Activated CD4-positive, alpha-beta T cell treated with anti-CD3 and anti-CD28 coated beads for 36 hours (primary cell): ENCODE data around the gene SASH1. TPM values are rescaled to one million over a fixed set of nuclear protein-coding genes. Genes with fewer than 3 reads are reported as not detected.
"Not testable (repeated sequence)": the region's sequence is repeated elsewhere in the genome, so short reads cannot be mapped to it uniquely, and the experiment has no call there.

Experiments used
- ATAC-seq: fragments of 200-7000 bp; cut with Tn5 transposase; one replicate; pipeline ENCODE4 v1.10.0; 2021; ENCODE audit warnings: mild to moderate bottlenecking, moderate library complexity
- CTCF ChIA-PET: fragments of 350-600 bp; sonication (Branson Sonifier 250); formaldehyde crosslinking; loops from one replicate; lab custom pipeline; 2021; ENCODE audit warnings: antibody characterized with exemption; lab: Charles Lee
- POLR2A ChIA-PET: fragments of 350-600 bp; sonication (Branson Sonifier 250); formaldehyde crosslinking; loops from one replicate; lab custom pipeline; 2021; ENCODE audit warnings: antibody characterized with exemption, inconsistent platforms; lab: Charles Lee
- DNase-seq: peaks from one replicate; pipeline ENCODE4 v3.0.0-alpha.2; 2020
- H3K27ac Mint-ChIP-seq: one replicate; pipeline ENCODE4 v1.8.0; 2021; ENCODE audit warnings: mixed read lengths
- H3K27me3 Mint-ChIP-seq: one replicate; pipeline ENCODE4 v1.8.0; 2021; ENCODE audit warnings: mixed read lengths
- H3K36me3 Mint-ChIP-seq: one replicate; pipeline ENCODE4 v1.8.0; 2021; ENCODE audit warnings: low read depth, mixed read lengths
- H3K4me1 Mint-ChIP-seq: one replicate; pipeline ENCODE4 v1.8.0; 2021; ENCODE audit warnings: mixed read lengths
- H3K4me3 Mint-ChIP-seq: one replicate; pipeline ENCODE4 v1.8.0; 2021; ENCODE audit warnings: mild to moderate bottlenecking, moderate library complexity, mixed read lengths
- H3K9me3 Mint-ChIP-seq: one replicate; pipeline ENCODE4 v1.8.0; 2021; ENCODE audit warnings: low read depth, mixed read lengths
- intact Hi-C, 2 experiments: fragments of 100-400 bp; cut with DNase I in 1 of 2; cut with micrococcal nuclease in 1 of 2; formaldehyde crosslinking; loops; one replicate each; pipeline versions ENCODE4 v1.14.2 to v1.15.1; 2022 to 2024; cut with DNase I, micrococcal nuclease
- total RNA-seq, 2 experiments: library from RNA; stranded (reverse); gene quantifications; one replicate each; pipeline ENCODE4 v1.2.3, GENCODE V29; 2021

Gene SASH1
- total RNA-seq, 2 experiments from 2014 or later = 0.26 to 0.46 TPM

DNA sequence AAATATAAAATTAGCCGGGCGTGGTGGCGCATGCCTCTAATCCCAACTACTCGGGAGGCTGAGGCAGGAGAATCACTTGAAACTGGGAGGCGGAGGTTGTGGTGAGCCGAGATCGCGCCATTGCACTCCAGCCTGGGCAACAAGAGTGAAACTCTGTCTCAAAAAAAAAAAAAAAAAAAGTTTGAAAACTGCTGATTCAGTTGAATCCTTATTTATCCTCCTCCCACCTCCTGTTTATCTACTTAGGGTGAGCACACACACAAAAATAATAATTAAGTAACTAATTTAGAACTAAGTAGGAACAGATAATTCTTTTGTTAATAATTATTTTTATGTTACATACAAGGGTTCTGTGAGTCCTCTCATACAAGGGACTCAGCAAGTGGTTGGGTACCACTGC lies 49.5 kb downstream of the SASH1 start:
- ATAC-seq, H3K36me3 Mint-ChIP-seq, DNase-seq, intact Hi-C loops, CTCF ChIA-PET, H3K27ac Mint-ChIP-seq, H3K27me3 Mint-ChIP-seq, H3K9me3 Mint-ChIP-seq, H3K4me1 Mint-ChIP-seq, POLR2A ChIA-PET, H3K4me3 Mint-ChIP-seq: not testable (repeated sequence)

DNA sequence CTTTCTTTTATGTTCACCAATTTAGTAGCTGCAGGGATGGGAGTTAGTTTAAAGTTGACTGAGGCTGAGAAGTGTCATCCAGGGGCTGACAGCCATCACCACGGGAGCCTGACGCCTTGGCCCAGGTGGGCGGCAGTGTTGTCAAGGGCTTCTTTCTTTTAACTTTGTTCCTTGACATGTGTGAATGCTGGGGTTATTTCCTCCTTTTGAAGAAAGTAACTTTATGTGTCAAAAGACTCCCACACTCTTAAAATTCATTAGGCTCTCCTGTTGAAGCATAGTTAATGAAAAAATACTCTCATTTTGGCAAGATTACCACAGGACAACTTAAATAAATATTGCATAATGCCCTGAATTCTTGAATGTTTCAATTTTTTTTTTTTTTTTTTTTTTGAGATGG lies 50.0 kb downstream of the SASH1 start:
- intact Hi-C loops = no loop called here
- no peak for ATAC-seq
- no peak overlapping the region for H3K4me3 Mint-ChIP-seq
- H3K27me3 Mint-ChIP-seq = peaks cover 8% of the 10 kb centered on the region
- H3K9me3 Mint-ChIP-seq = no peaks in the 10 kb centered on the region
- no peak for DNase-seq
- ChIA-PET CTCF (interaction anchor here (0.8 kb wide), 1 partner anchor 83 kb away, joined by 4 read pairs; no protein-coding TSS in a partner anchor), POLR2A (no interaction called here)
- no peak overlapping the region for H3K27ac Mint-ChIP-seq
- no peaks in the 10 kb centered on the region for H3K36me3 Mint-ChIP-seq
- H3K4me1 Mint-ChIP-seq = no peaks in the 10 kb centered on the region

DNA sequence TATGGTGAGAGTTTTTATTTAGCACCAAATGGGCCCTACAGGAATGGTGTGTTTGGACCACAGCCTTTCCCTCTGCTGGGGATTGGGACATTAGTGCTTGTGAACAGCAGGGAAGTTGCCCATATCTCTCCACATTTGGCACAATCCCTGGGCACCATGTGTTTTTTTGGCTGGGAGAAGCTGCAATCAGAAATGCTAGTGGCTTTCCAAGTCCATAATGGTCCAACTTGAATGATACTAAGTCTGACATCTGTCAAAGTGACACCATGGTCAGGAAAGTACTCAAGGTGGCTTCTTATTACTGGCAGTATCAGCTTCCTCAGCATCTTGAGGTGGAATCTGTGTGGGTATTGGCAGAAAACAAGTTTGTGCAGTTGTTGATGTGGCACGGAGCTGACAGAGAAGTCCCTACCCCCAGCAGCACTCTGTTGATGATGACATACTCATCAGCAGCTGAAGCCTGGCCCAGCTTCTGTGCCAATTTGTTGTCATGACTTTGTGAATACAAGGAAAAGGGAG lies 53.0 kb downstream of the SASH1 start:
- intact Hi-C loops = no loop called here
- Mint-ChIP-seq H3K36me3 (no peaks in the 10 kb centered on the region), H3K9me3 (no peaks in the 10 kb centered on the region), H3K4me1 (no peaks in the 10 kb centered on the region), H3K4me3 (no peak overlapping the region), H3K27ac (no peak overlapping the region), H3K27me3 (peaks cover 4% of the 10 kb centered on the region)
- ATAC-seq (no peak), DNase-seq (no peak)
- CTCF ChIA-PET = interaction anchor here (1.5 kb wide), 1 partner anchor 10 kb away, joined by 4 read pairs; no protein-coding TSS in a partner anchor
- POLR2A ChIA-PET = no interaction called here

DNA sequence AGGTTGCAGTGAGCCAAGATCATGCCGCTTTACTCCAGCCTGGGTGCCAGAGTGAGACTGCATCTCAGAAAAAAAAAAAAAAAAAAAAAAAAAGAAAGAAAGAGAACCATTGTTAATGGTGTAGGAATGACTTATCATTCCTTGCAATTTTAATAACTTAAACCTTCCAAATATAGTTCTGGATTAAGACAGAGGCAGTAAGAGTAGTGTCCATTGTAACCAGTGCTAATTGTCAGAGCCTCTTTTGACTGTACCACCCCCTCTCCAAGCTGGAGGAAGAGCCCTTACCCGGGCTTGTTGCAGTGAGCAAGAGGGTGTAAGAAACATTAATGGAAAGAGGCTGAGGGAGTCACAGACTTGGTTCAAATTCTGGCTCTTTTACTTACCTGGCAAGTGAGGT lies 53.8 kb downstream of the SASH1 start:
- no peaks in the 10 kb centered on the region for H3K36me3 Mint-ChIP-seq
- H3K4me3 Mint-ChIP-seq = no peak overlapping the region
- H3K27ac Mint-ChIP-seq = no peak overlapping the region
- no peaks in the 10 kb centered on the region for H3K9me3 Mint-ChIP-seq
- no peak for ATAC-seq
- intact Hi-C loops = no loop called here
- CTCF ChIA-PET = interaction anchor here (0.5 to 1.5 kb wide), 2 partner anchors 11 to 1009 kb away, joined by 4 read pairs; no protein-coding TSS in a partner anchor
- peaks cover 4% of the 10 kb centered on the region for H3K27me3 Mint-ChIP-seq
- POLR2A ChIA-PET = no interaction called here
- no peaks in the 10 kb centered on the region for H3K4me1 Mint-ChIP-seq
- DNase-seq = no peak

DNA sequence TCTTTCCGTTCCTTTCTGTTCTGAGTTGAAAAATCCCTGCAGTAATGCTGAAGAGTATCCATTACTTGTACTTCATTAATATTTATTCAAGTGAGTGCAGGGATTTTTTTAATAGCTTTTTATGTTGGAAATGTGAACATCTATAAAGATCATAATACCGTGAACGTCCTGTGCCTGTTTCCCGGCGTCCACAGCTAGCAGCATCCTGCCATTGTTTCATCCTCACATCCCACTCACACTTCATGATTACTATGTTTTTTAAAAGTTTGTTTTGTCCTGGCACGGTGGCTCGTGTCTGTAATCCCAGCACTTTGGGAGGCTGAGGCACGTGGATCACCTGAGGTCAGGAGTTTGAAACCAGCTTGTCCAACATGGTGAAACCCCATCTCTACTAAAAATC lies 54.3 kb downstream of the SASH1 start:
- H3K27ac Mint-ChIP-seq = no peak overlapping the region
- H3K9me3 Mint-ChIP-seq = no peaks in the 10 kb centered on the region
- ChIA-PET CTCF (interaction anchor here (0.5 kb wide), 1 partner anchor 1010 kb away, joined by 4 read pairs; no protein-coding TSS in a partner anchor), POLR2A (no interaction called here)
- no peaks in the 10 kb centered on the region for H3K4me1 Mint-ChIP-seq
- H3K4me3 Mint-ChIP-seq = no peak overlapping the region
- ATAC-seq (no peak), DNase-seq (no peak)
- intact Hi-C loops = no loop called here
- H3K27me3 Mint-ChIP-seq = peaks cover 6% of the 10 kb centered on the region
- H3K36me3 Mint-ChIP-seq = no peaks in the 10 kb centered on the region

DNA sequence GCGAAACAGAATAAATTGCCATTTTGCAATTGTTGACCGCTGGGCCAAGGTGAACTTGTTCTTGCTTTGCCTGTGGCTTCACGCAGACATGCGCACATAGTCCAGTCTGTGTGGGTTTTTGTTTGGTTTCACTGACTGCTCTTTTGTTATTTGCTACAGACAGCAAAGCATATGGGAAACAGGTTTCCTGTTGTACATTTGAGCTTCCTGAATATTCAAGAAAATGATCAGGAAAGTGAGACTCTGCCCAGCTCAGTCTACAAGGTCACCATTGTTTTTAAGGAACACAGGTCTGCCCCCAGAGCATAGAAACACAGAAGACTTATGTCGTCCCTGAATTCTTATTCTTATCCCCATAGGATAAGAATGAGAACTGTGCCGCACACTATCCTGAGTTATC lies 55.6 kb downstream of the SASH1 start:
- Mint-ChIP-seq H3K4me3 (no peak overlapping the region), H3K4me1 (no peaks in the 10 kb centered on the region), H3K36me3 (no peaks in the 10 kb centered on the region), H3K27ac (no peak overlapping the region), H3K27me3 (peaks cover 6% of the 10 kb centered on the region), H3K9me3 (no peaks in the 10 kb centered on the region)
- POLR2A ChIA-PET = no interaction called here
- ATAC-seq (no peak), DNase-seq (no peak)
- intact Hi-C loops = no loop called here
- CTCF ChIA-PET = interaction anchor here (0.8 kb wide), 1 partner anchor 9 kb away, joined by 3 read pairs; no protein-coding TSS in a partner anchor

DNA sequence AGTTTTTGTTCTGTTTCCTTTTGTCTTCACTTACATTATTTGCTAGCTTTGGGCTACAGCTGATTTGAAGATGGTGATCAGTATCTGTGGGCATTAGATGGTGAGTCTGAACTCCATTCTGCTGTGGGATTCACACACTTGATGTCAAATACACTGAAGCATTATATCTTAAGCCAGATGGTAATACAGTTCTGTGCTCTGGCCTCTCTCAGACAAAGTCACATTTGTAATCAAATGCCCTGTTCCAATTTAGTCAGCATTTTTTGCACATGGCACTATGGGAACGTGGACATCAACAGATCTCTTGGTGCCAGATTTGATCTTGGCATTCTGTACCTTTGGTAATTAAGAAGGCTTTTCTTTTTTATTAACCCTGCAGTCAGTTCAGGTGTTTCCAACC lies 56.0 kb downstream of the SASH1 start:
- intact Hi-C loops = no loop called here
- ATAC-seq = no peak
- H3K36me3 Mint-ChIP-seq = no peaks in the 10 kb centered on the region

DNA sequence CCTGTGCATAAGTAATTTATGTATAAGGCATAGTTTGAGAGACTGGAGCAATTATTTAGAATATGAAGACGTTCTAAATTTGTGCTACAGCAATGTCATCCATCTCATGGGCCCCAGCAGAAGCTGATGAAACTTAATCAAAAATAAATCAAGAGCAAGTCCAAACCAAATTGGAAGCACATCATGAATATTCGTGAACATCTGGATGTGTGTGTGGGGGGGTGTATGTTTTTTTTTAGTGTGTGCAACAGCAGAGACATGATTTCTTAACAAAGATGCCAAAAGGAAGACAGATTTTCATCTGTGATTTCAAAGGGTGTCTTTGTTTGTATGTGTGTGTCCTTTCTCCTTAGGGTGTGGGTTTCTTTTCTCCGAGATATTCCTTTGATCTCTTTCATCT lies 58.9 kb downstream of the SASH1 start:
- Mint-ChIP-seq H3K9me3 (no peaks in the 10 kb centered on the region), H3K4me3 (no peak overlapping the region), H3K27ac (no peak overlapping the region), H3K27me3 (peaks cover 8% of the 10 kb centered on the region), H3K36me3 (no peaks in the 10 kb centered on the region), H3K4me1 (no peaks in the 10 kb centered on the region)
- DNase-seq = no peak
- intact Hi-C loops = no loop called here
- ChIA-PET CTCF (no interaction called here), POLR2A (no interaction called here)
- no peak for ATAC-seq

More for the DNA sequence above, 56.0 kb downstream of the SASH1 start:
- ChIA-PET POLR2A (no interaction called here), CTCF (interaction anchor here (0.8 kb wide), 1 partner anchor 9 kb away, joined by 3 read pairs; no protein-coding TSS in a partner anchor)
- H3K27me3 Mint-ChIP-seq = peaks cover 6% of the 10 kb centered on the region
- H3K9me3 Mint-ChIP-seq = no peaks in the 10 kb centered on the region
- no peak overlapping the region for H3K4me3 Mint-ChIP-seq
- DNase-seq = no peak
- H3K4me1 Mint-ChIP-seq = no peaks in the 10 kb centered on the region
- H3K27ac Mint-ChIP-seq = no peak overlapping the region

DNA sequence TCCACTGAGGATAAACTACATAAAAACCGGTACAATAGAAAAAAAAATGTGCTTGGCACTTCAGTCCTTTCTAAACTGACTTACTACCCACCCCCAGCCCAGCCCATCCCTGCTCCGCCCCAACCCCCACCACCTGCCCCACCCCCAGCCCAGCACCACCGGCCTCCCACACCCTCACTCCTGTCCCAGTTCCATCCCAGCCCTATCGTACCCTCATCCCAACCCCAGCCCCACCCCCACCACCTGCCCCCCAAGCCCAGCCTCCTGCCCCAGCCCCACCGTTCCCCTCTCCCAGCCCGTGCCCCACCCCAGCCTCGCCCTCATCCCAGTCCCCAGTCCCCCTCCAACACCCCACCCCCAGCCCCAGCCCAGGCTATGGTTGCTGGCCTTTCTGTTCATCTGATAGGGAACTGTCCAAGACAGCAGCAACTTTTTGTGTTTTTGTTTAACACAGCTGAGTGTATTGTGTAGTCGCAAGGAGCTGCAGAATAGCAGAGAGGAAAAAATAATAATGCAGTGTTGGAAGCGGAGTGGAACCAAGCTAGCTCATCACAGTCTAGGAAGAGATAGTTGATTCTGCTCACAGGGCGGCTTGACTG lies 61.9 kb downstream of the SASH1 start:
- Mint-ChIP-seq H3K4me1 (no peaks in the 10 kb centered on the region), H3K36me3 (no peaks in the 10 kb centered on the region), H3K4me3 (no peak overlapping the region), H3K9me3 (no peaks in the 10 kb centered on the region), H3K27ac (no peak overlapping the region), H3K27me3 (peaks cover 10% of the 10 kb centered on the region)
- intact Hi-C loops = no loop called here
- ATAC-seq (no peak), DNase-seq (no peak)
- POLR2A ChIA-PET = no interaction called here
- CTCF ChIA-PET = interaction anchor here (0.7 kb wide), 1 partner anchor 240 kb away, joined by 3 read pairs; no protein-coding TSS in a partner anchor

DNA sequence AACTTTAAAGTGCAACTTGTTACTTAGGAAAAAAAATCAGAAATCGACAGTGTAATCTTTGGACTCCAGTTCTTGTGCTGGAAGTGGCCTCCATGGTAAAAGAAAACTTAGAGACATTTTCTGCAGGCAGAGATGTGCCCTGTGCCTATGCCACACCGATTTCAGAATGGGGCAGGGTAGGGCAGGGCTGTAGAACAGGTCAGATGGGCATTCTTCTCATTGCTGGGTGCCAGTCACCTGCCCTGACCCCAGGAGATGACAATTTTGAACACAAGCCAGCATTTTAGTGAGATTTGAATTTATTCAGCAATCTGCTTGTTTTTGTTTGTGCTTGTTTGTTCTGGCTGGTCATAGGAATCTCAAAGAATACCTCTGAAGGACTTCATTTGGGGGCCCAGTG lies 63.3 kb downstream of the SASH1 start:
- intact Hi-C loops = no loop called here
- no peak overlapping the region for H3K4me3 Mint-ChIP-seq
- ATAC-seq = no peak
- no peaks in the 10 kb centered on the region for H3K36me3 Mint-ChIP-seq
- CTCF ChIA-PET = no interaction called here
- POLR2A ChIA-PET = no interaction called here
- H3K27ac Mint-ChIP-seq = no peak overlapping the region
- no peaks in the 10 kb centered on the region for H3K4me1 Mint-ChIP-seq
- no peaks in the 10 kb centered on the region for H3K9me3 Mint-ChIP-seq
- no peak for DNase-seq
- H3K27me3 Mint-ChIP-seq = peaks cover 10% of the 10 kb centered on the region

DNA sequence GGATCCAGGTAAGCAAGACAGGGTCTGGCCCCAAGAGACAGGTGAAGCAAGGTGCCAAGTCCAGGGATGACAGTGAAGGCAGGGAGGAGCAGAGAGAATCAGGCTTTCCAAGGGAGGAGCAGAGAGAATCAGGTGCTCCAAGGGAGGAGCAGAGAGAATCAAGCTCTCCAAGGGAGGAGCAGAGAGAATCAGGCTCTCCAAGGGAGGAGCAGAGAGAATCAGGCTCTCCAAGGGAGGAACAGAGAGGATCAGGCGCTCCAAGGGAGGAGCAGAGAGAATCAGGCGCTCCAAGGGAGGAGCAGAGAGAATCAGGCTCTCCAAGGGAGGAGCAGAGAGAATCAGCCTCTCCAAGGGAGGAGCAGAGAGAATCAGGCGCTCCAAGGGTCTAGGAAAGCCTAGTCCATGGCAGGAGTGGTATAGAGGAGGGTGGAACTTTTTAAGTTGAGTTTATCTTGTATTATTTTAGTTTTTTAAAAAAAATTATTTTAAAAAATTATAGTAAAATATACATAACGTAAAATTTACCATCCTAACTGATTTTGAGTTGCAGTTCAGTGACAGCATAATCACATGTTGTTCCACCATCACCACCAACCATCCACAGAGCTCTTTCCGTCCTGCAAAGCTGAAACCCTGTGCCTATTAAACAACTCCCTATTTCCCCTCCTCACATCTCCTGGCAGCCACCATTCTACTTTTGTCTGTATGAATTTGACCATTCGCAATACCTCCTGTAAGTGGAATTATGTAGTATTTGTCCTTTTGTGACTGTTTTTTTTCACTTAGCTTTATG lies 64.1 kb downstream of the SASH1 start:
- ChIA-PET POLR2A (no interaction called here), CTCF (interaction anchor here (0.6 to 1.1 kb wide), 2 partner anchors 8 to 207 kb away, joined by 3 read pairs; no protein-coding TSS in a partner anchor)
- intact Hi-C loops = no loop called here
- no peak for ATAC-seq
- H3K4me3 Mint-ChIP-seq = no peak overlapping the region
- H3K36me3 Mint-ChIP-seq = no peaks in the 10 kb centered on the region
- no peak overlapping the region for H3K27ac Mint-ChIP-seq
- H3K27me3 Mint-ChIP-seq = peaks cover 8% of the 10 kb centered on the region
- H3K9me3 Mint-ChIP-seq = no peaks in the 10 kb centered on the region
- DNase-seq = no peak
- no peaks in the 10 kb centered on the region for H3K4me1 Mint-ChIP-seq
